ENCODE results near the gene PDE4B.

Gene PDE4B

GRCh38 chr1:65890201-65890843, 97.6 kb downstream of the PDE4B start:
- H3K36me3 Mint-ChIP-seq: no peaks in the 10 kb centered on the region
- ATAC-seq (no peak), DNase-seq (ENCODE audit: low spot score in 2 of 2) (no peak)
- no peak overlapping the region for H3K27ac Mint-ChIP-seq
- H3K4me3 Mint-ChIP-seq: no peak overlapping the region
- H3K9me3 Mint-ChIP-seq: no peaks in the 10 kb centered on the region
- no peaks in the 10 kb centered on the region for H3K4me1 Mint-ChIP-seq

GRCh38 chr1:65894738-65895605, 102.3 kb downstream of the PDE4B start:
- Mint-ChIP-seq H3K9me3 (no peaks in the 10 kb centered on the region), H3K4me3 (no peak overlapping the region), H3K36me3 (no peaks in the 10 kb centered on the region), H3K27ac (no peak overlapping the region), H3K4me1 (no peaks in the 10 kb centered on the region)
- ATAC-seq (no peak), DNase-seq (ENCODE audit: low spot score in 2 of 2) (no peak)

- no peaks in the 10 kb centered on the region for H3K4me1 Mint-ChIP-seq
- H3K36me3 Mint-ChIP-seq: no peaks in the 10 kb centered on the region
- no peaks in the 10 kb centered on the region for H3K9me3 Mint-ChIP-seq
These were observed 104.0 kb downstream of the PDE4B start for GRCh38 chr1:65896721-65897120.

GRCh38 chr1:65897485-65897884, 104.8 kb downstream of the PDE4B start:
- Mint-ChIP-seq H3K27ac (no peak overlapping the region), H3K4me3 (no peak overlapping the region), H3K9me3 (no peaks in the 10 kb centered on the region), H3K36me3 (no peaks in the 10 kb centered on the region), H3K4me1 (no peaks in the 10 kb centered on the region)
- ATAC-seq: no peak
- DNase-seq (ENCODE audit: low spot score in 2 of 2): no peak

More at GRCh38 chr1:65896721-65897120, 104.0 kb downstream of the PDE4B start:
- H3K27ac Mint-ChIP-seq: no peak overlapping the region
- ATAC-seq: no peak
- no peak for DNase-seq (ENCODE audit: low spot score in 2 of 2)
- H3K4me3 Mint-ChIP-seq: no peak overlapping the region

- H3K4me3 Mint-ChIP-seq: no peak overlapping the region
- H3K9me3 Mint-ChIP-seq: no peaks in the 10 kb centered on the region
- no peak overlapping the region for H3K27ac Mint-ChIP-seq
- H3K36me3 Mint-ChIP-seq: no peaks in the 10 kb centered on the region
- no peaks in the 10 kb centered on the region for H3K4me1 Mint-ChIP-seq
- DNase-seq (ENCODE audit: low spot score in 2 of 2): no peak
- no peak for ATAC-seq
These were observed 112.0 kb downstream of the PDE4B start for GRCh38 chr1:65904681-65905083.

GRCh38 chr1:65910432-65910831, 117.7 kb downstream of the PDE4B start:
- DNase-seq (ENCODE audit: low spot score in 2 of 2) (no peak), ATAC-seq (no peak)
- no peak overlapping the region for H3K4me3 Mint-ChIP-seq
- H3K36me3 Mint-ChIP-seq: no peaks in the 10 kb centered on the region
- no peaks in the 10 kb centered on the region for H3K9me3 Mint-ChIP-seq
- no peaks in the 10 kb centered on the region for H3K4me1 Mint-ChIP-seq
- no peak overlapping the region for H3K27ac Mint-ChIP-seq

- DNase-seq (ENCODE audit: low spot score in 2 of 2) (no peak), ATAC-seq (no peak)
- H3K36me3 Mint-ChIP-seq: no peaks in the 10 kb centered on the region
- no peaks in the 10 kb centered on the region for H3K4me1 Mint-ChIP-seq
- no peak overlapping the region for H3K4me3 Mint-ChIP-seq
- H3K27ac Mint-ChIP-seq: no peak overlapping the region
- H3K9me3 Mint-ChIP-seq: no peaks in the 10 kb centered on the region
These were observed 119.0 kb downstream of the PDE4B start for GRCh38 chr1:65911679-65912078.

- H3K36me3 Mint-ChIP-seq: no peaks in the 10 kb centered on the region
- no peak overlapping the region for H3K27ac Mint-ChIP-seq
- H3K4me1 Mint-ChIP-seq: no peaks in the 10 kb centered on the region
- H3K4me3 Mint-ChIP-seq: no peak overlapping the region
- no peak for DNase-seq (ENCODE audit: low spot score in 2 of 2)
- ATAC-seq: no peak
- no peaks in the 10 kb centered on the region for H3K9me3 Mint-ChIP-seq
These were observed 125.9 kb downstream of the PDE4B start for GRCh38 chr1:65918564-65918963.

GRCh38 chr1:65921446-65921845, 128.8 kb downstream of the PDE4B start:
- DNase-seq (ENCODE audit: low spot score in 2 of 2) (no peak), ATAC-seq (no peak)
- Mint-ChIP-seq H3K9me3 (no peaks in the 10 kb centered on the region), H3K36me3 (no peaks in the 10 kb centered on the region), H3K4me1 (no peaks in the 10 kb centered on the region), H3K4me3 (no peak overlapping the region), H3K27ac (no peak overlapping the region)

- Mint-ChIP-seq H3K27ac (no peak overlapping the region), H3K4me1 (no peaks in the 10 kb centered on the region), H3K9me3 (no peaks in the 10 kb centered on the region), H3K4me3 (no peak overlapping the region), H3K36me3 (no peaks in the 10 kb centered on the region)
- DNase-seq (ENCODE audit: low spot score in 2 of 2) (no peak), ATAC-seq (no peak)
These were observed 131.8 kb downstream of the PDE4B start for GRCh38 chr1:65924471-65924870.

- H3K27ac Mint-ChIP-seq: no peak overlapping the region
- no peak for DNase-seq (ENCODE audit: low spot score in 2 of 2)
- H3K9me3 Mint-ChIP-seq: no peaks in the 10 kb centered on the region
- ATAC-seq: no peak
- no peak overlapping the region for H3K4me3 Mint-ChIP-seq
- H3K36me3 Mint-ChIP-seq: no peaks in the 10 kb centered on the region
- no peaks in the 10 kb centered on the region for H3K4me1 Mint-ChIP-seq
These were observed 145.8 kb downstream of the PDE4B start for GRCh38 chr1:65938506-65938905.

- DNase-seq (ENCODE audit: low spot score in 2 of 2): no peak
- H3K27ac Mint-ChIP-seq: no peak overlapping the region
- no peak for ATAC-seq
These were observed 146.5 kb downstream of the PDE4B start for GRCh38 chr1:65939191-65939590.

GRCh38 chr1:65939636-65940035, 146.9 kb downstream of the PDE4B start:
- Mint-ChIP-seq H3K4me3 (no peak overlapping the region), H3K9me3 (no peaks in the 10 kb centered on the region), H3K4me1 (no peaks in the 10 kb centered on the region), H3K27ac (no peak overlapping the region), H3K36me3 (no peaks in the 10 kb centered on the region)
- ATAC-seq (no peak), DNase-seq (ENCODE audit: low spot score in 2 of 2) (no peak)

More at GRCh38 chr1:65939191-65939590, 146.5 kb downstream of the PDE4B start:
- H3K4me1 Mint-ChIP-seq: no peaks in the 10 kb centered on the region
- H3K9me3 Mint-ChIP-seq: no peaks in the 10 kb centered on the region
- no peaks in the 10 kb centered on the region for H3K36me3 Mint-ChIP-seq
- H3K4me3 Mint-ChIP-seq: no peak overlapping the region

- no peaks in the 10 kb centered on the region for H3K9me3 Mint-ChIP-seq
- no peak for DNase-seq (ENCODE audit: low spot score in 2 of 2)
- no peaks in the 10 kb centered on the region for H3K4me1 Mint-ChIP-seq
- no peak overlapping the region for H3K27ac Mint-ChIP-seq
- ATAC-seq: no peak
- no peaks in the 10 kb centered on the region for H3K36me3 Mint-ChIP-seq
- H3K4me3 Mint-ChIP-seq: no peak overlapping the region
These were observed 147.4 kb downstream of the PDE4B start for GRCh38 chr1:65940126-65940525.

- Mint-ChIP-seq H3K4me1 (no peaks in the 10 kb centered on the region), H3K27ac (no peak overlapping the region), H3K36me3 (no peaks in the 10 kb centered on the region), H3K4me3 (no peak overlapping the region), H3K9me3 (no peaks in the 10 kb centered on the region)
- DNase-seq (ENCODE audit: low spot score in 2 of 2): no peak
- no peak for ATAC-seq
These were observed 149.8 kb downstream of the PDE4B start for GRCh38 chr1:65942476-65942875.

GRCh38 chr1:65946376-65946775, 153.7 kb downstream of the PDE4B start:
- Mint-ChIP-seq H3K4me1 (no peaks in the 10 kb centered on the region), H3K27ac (no peak overlapping the region)

More at GRCh38 chr1:65946376-65946775, 153.7 kb downstream of the PDE4B start:
- no peaks in the 10 kb centered on the region for H3K9me3 Mint-ChIP-seq
- H3K4me3 Mint-ChIP-seq: no peak overlapping the region
- DNase-seq (ENCODE audit: low spot score in 2 of 2) (no peak), ATAC-seq (peak; percentile 45)
- H3K36me3 Mint-ChIP-seq: no peaks in the 10 kb centered on the region

Data from stimulated activated effector memory CD8-positive, alpha-beta T cell treated with anti-CD3 and anti-CD28 coated beads, Interleukin-12 subunit alpha, Interleukin-12 subunit beta, amount 100 ng/mL, for 72 hours (primary cell).